GM18505 (cell line): ENCODE data around the gene TMEM89.

ENCODE experiments used
- ATAC-seq: cut with Tn5 transposase; IDR thresholded peaks from one replicate; pipeline ENCODE4 v1.9.1; 2021; ENCODE audit not compliant: unreplicated experiment
- POLR2A ChIP-seq: IDR thresholded peaks from 4 replicates; pipeline ENCODE4 v1.6.1; 2011; ENCODE audit warnings: borderline replicate concordance; ENCODE audit not compliant: insufficient read depth, insufficient read length; ENCODE audit errors: extremely low read depth

Gene TMEM89

GRCh38 chr3:48621461-48621869 is at the start of gene TMEM89:
Gene TMEM89 (minus strand): TSS chr3:48621769. CDS start chr3:48621756, 13 bp downstream.
- ATAC-seq = no peak
- TF ChIP-seq POLR2A = no peak

GRCh38 chr3:48664929-48665328 is 43.4 kb upstream of the TMEM89 start:
- ATAC-seq = no peak

GRCh38 chr3:48664313-48664644 is 42.7 kb upstream of the TMEM89 start:
- no peak for ATAC-seq
- no peak for TF ChIP-seq POLR2A

More at GRCh38 chr3:48664929-48665328, 43.4 kb upstream of the TMEM89 start:
- no peak for TF ChIP-seq POLR2A

- TF ChIP-seq POLR2A = peak; percentile 72
- peak; percentile 72 for ATAC-seq
These were observed 42.1 kb upstream of the TMEM89 start for GRCh38 chr3:48663489-48664312.

- no peak for ATAC-seq
- peak; percentile 35 for TF ChIP-seq POLR2A
These were observed 41.4 kb upstream of the TMEM89 start, which contains the start of gene CELSR3 for GRCh38 chr3:48662753-48663488. Gene CELSR3 (minus strand): TSS chr3:48662886. CDS start chr3:48662634, 252 bp downstream.

GRCh38 chr3:48662145-48662752 is 40.7 kb upstream of the TMEM89 start:
- no peak for TF ChIP-seq POLR2A
- no peak for ATAC-seq

GRCh38 chr3:48661501-48662144 is 40.1 kb upstream of the TMEM89 start:
- no peak for ATAC-seq
- TF ChIP-seq POLR2A = no peak

GRCh38 chr3:48660800-48661400 is 39.3 kb upstream of the TMEM89 start:
- TF ChIP-seq POLR2A = no peak

GRCh38 chr3:48656841-48657281 is 35.3 kb upstream of the TMEM89 start:
- ATAC-seq = no peak
- TF ChIP-seq POLR2A = no peak

More at GRCh38 chr3:48660800-48661400, 39.3 kb upstream of the TMEM89 start:
- no peak for ATAC-seq

- ATAC-seq = peak; percentile 50
- TF ChIP-seq POLR2A = no peak
These were observed 34.7 kb upstream of the TMEM89 start for GRCh38 chr3:48656061-48656840.

- ATAC-seq = peak; percentile 4
- TF ChIP-seq POLR2A = no peak
These were observed 34.0 kb upstream of the TMEM89 start for GRCh38 chr3:48655606-48656005.

GRCh38 chr3:48655063-48655462 is 33.5 kb upstream of the TMEM89 start:
- ATAC-seq = no peak
- no peak for TF ChIP-seq POLR2A
